A673 (cell line): Measurements from ENCODE around the gene MGARP. TPM values are rescaled to one million over a fixed set of nuclear protein-coding genes. Genes with fewer than 3 reads are reported as not detected.

Source experiments
- BruUV-seq: library from RNA; stranded (reverse); fragments of 400-500 nt; replicated peaks from 2 replicates; lab custom pipeline; 2021; lab: Mats Ljungman, UMichigan
- CTCF ChIA-PET: fragments of 300-600 bp; sonication (Branson Sonifier 250); formaldehyde crosslinking; loops from one replicate; lab custom pipeline; 2022; ENCODE audit warnings: antibody characterized with exemption; lab: Charles Lee
- POLR2A ChIA-PET: fragments of 300-600 bp; sonication (Branson Sonifier 250); formaldehyde crosslinking; loops from one replicate; lab custom pipeline; 2022; ENCODE audit warnings: antibody characterized with exemption; ENCODE audit not compliant: low non-redundant PET; lab: Charles Lee
- DNase-seq: peaks from one replicate; pipeline ENCODE4 v3.0.0-alpha.2; 2015; ENCODE audit warnings: low spot score
- H3K27ac ChIP-seq: fragments of 200-600 bp; sonication (generic); 2 replicates; pipeline ENCODE4 v1.5.1; 2016; ENCODE audit warnings: mixed run types, low read depth, mild to moderate bottlenecking, mixed read lengths, antibody characterized with exemption, low read length; ENCODE audit not compliant: poor library complexity, severe bottlenecking
- H3K27me3 ChIP-seq: fragments of 200-600 bp; sonication (generic); replicated peaks from 2 replicates; pipeline ENCODE4 v1.6.1; 2017; ENCODE audit warnings: mixed run types, low read depth, mild to moderate bottlenecking, mixed read lengths, antibody characterized with exemption, low read length; ENCODE audit not compliant: insufficient read depth, poor library complexity
- H3K36me3 ChIP-seq: fragments of 200-600 bp; sonication (generic); 2 replicates; pipeline ENCODE4 v1.6.1; 2016; ENCODE audit warnings: mixed run types, mild to moderate bottlenecking, mixed read lengths, antibody characterized with exemption, low read length; ENCODE audit not compliant: insufficient read depth, poor library complexity, severe bottlenecking
- H3K4me1 ChIP-seq: fragments of 200-600 bp; sonication (generic); 2 replicates; pipeline ENCODE4 v1.6.1; 2017; ENCODE audit warnings: mixed run types, mild to moderate bottlenecking, mixed read lengths, antibody characterized with exemption, low read length; ENCODE audit not compliant: insufficient read depth, poor library complexity, severe bottlenecking
- H3K4me3 ChIP-seq: fragments of 200-600 bp; sonication (generic); 2 replicates; pipeline ENCODE4 v1.5.1; 2016; ENCODE audit warnings: low read depth, mixed run types, mild to moderate bottlenecking, mixed read lengths, low read length; ENCODE audit not compliant: poor library complexity, severe bottlenecking
- H3K9me3 ChIP-seq: fragments of 200-600 bp; sonication (generic); 2 replicates; pipeline ENCODE4 v1.6.1; 2016; ENCODE audit warnings: mixed run types, low read depth, mild to moderate bottlenecking, mixed read lengths, antibody characterized with exemption, low read length; ENCODE audit not compliant: poor library complexity, severe bottlenecking
- EZH2 ChIP-seq: fragments of 200-600 bp; sonication (generic); IDR thresholded peaks from 2 replicates; pipeline ENCODE4 v1.6.1; 2017; ENCODE audit warnings: borderline replicate concordance, low read depth, mild to moderate bottlenecking, mixed read lengths, antibody characterized with exemption, low read length; ENCODE audit not compliant: poor library complexity, severe bottlenecking
- intact Hi-C: fragments of 100-400 bp; cut with micrococcal nuclease; formaldehyde crosslinking; loops from one replicate; pipeline ENCODE4 v1.10.0; 2022; ENCODE audit not compliant: unreplicated experiment
- total RNA-seq: library from RNA; stranded (reverse); gene quantifications from 2 replicates; pipeline ENCODE4 v1.2.3, GENCODE V29; 2021
- TF ChIP-seq, protein P1 (sequence below): fragments of 300-800, 200-600 bp; sonication (generic); conservative IDR thresholded peaks from 2 replicates; pipeline ENCODE4 v1.5.1; 2017; ENCODE audit warnings: low read depth, mild to moderate bottlenecking, antibody characterized with exemption, low read length, moderate library complexity, mixed read lengths

MGARP gene
- total RNA-seq, 1 experiment from 2014 or later, result 6.0 TPM

DNA sequence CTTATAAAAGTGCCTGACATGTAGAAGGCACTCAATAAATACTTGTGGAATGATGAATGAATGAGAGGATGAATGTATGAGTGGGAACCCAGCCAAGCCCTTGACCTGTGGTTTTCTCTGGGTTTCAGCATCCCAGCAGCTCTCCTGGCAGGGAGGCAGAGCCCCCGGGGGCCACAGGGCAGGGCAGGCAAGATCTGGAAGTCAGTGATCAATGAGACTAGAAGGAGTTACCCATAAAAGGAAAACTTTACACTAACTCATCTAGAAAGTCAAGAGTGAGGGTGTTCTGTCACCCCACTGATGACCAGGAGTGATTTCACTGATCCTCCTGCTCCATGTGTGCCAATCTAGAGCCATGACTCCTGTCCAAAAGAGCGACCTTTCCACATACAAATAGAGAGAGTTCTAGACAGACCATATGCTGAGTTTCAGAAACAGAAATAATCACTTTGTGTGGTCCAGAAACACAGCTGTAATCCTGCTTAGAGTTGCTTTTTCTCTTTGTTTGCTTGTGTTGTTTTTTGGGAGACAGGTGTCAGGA, 37.4 kb downstream of the MGARP start:
- no peak for DNase-seq
- CTCF ChIA-PET, result no interaction called here
- Histone ChIP-seq H3K27ac (no peak overlapping the region), H3K36me3 (no peaks in the 10 kb centered on the region), H3K4me1 (no peaks in the 10 kb centered on the region), H3K9me3 (peaks cover 5% of the 10 kb centered on the region), H3K4me3 (no peak overlapping the region), H3K27me3 (no peaks in the 10 kb centered on the region)
- no TSS peak for BruUV-seq
- TF ChIP-seq, protein P1, sequence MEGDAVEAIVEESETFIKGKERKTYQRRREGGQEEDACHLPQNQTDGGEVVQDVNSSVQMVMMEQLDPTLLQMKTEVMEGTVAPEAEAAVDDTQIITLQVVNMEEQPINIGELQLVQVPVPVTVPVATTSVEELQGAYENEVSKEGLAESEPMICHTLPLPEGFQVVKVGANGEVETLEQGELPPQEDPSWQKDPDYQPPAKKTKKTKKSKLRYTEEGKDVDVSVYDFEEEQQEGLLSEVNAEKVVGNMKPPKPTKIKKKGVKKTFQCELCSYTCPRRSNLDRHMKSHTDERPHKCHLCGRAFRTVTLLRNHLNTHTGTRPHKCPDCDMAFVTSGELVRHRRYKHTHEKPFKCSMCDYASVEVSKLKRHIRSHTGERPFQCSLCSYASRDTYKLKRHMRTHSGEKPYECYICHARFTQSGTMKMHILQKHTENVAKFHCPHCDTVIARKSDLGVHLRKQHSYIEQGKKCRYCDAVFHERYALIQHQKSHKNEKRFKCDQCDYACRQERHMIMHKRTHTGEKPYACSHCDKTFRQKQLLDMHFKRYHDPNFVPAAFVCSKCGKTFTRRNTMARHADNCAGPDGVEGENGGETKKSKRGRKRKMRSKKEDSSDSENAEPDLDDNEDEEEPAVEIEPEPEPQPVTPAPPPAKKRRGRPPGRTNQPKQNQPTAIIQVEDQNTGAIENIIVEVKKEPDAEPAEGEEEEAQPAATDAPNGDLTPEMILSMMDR, result no peak
- no peak for TF ChIP-seq EZH2
- intact Hi-C loops, result no loop called here
- POLR2A ChIA-PET, result no interaction called here

DNA sequence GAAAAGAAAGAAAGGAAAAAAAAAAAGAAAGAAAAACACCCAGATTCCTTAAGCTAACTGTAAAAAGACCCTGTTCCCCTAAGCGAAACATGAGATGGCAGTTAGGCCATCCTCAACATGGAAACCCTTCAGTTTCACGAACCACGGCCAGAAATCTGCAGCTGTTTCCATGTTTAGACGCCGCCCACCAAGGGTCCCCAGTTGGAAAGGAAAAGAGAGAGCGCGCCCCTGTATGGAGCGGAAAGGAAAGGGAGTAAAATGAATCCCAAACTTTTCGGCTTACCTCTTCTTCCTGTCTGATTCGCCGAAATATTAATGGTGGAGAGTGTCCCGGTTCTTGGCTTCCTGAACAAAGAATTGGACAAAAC, 38.3 kb downstream of the MGARP start:
- TF ChIP-seq, protein P1, result no peak
- no TSS peak for BruUV-seq
- Histone ChIP-seq H3K27ac (no peak overlapping the region), H3K27me3 (no peaks in the 10 kb centered on the region), H3K4me1 (no peaks in the 10 kb centered on the region), H3K4me3 (no peak overlapping the region), H3K9me3 (peaks cover 5% of the 10 kb centered on the region), H3K36me3 (no peaks in the 10 kb centered on the region)
- no peak for DNase-seq
- POLR2A ChIA-PET, result no interaction called here
- CTCF ChIA-PET, result no interaction called here
- intact Hi-C loops, result no loop called here

DNA sequence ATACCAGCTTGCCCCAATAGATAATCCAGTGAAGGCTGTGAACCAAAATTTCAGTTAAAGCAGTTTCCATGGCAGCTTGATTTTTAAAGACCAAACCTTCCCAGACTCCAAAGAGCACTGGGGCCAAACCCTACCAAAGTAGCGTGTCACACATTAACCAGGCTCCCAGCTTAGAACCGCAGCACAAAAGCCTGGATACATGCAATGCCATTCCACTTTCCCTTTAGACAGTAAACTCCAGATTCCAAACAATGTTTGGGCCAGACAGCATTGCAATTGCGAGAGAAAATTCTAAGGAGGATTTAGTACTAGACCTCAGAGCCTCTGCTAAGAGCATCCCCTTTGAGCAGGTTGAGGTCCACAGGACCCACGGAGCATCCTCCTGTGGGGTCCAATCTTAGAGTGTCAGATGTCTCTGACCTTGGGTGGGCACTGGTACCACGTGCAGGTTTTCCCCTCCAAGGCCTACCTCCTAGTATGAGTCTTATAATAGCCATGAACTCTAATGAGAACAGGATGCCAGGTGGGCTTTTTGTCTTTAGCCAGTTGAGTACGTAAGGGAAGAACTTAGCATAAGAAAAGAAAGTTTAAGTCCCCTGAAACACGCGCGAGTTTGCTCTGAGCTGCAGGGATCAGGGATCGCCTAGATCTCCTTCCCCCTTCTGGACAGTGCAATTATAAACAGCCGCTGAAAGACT, 38.8 kb downstream of the MGARP start:
- Histone ChIP-seq H3K4me3 (no peak overlapping the region), H3K36me3 (no peaks in the 10 kb centered on the region), H3K27ac (no peak overlapping the region), H3K4me1 (no peaks in the 10 kb centered on the region), H3K9me3 (peaks cover 5% of the 10 kb centered on the region), H3K27me3 (no peaks in the 10 kb centered on the region)
- no peak for TF ChIP-seq EZH2
- TF ChIP-seq, protein P1, result no peak
- intact Hi-C loops, result no loop called here
- BruUV-seq, result no TSS peak
- no peak for DNase-seq
- ChIA-PET CTCF (no interaction called here), POLR2A (no interaction called here)
